ENCODE measurements around the gene CFHR2.

GRCh38 chr1:196902344-196902743, 41.2 kb upstream of the CFHR2 start:
- no peak for TF ChIP-seq JUND (IDR thresholded peaks at IDR 0.05; ENCODE audit: low read length)
- TF ChIP-seq RAD21 (IDR thresholded peaks at IDR 0.05 in 1 of 2, conservative IDR thresholded peaks at IDR 0.05 in 1 of 2; ENCODE audit: low read depth in 2 of 2, low read length in 2 of 2) = no peak
- TF ChIP-seq POLR2A (IDR thresholded peaks at IDR 0.05; ENCODE audit: control extremely low read depth in 1 of 2, low read depth in 2 of 2, low read length in 2 of 2) = no peak
- no peak for TF ChIP-seq EP300 (IDR thresholded peaks at IDR 0.05; ENCODE audit: borderline replicate concordance in 1 of 2, low read depth in 2 of 2, low read length in 2 of 2)
- TF ChIP-seq CTCF (IDR thresholded peaks at IDR 0.05; ENCODE audit: control extremely low read depth in 1 of 3, insufficient read depth in 1 of 3, low read depth in 1 of 3, low read length in 3 of 3) = no peak
- no peak for TF ChIP-seq MAFK (IDR thresholded peaks at IDR 0.05; ENCODE audit: low read depth, low read length)
- TF ChIP-seq ZNF274 (IDR thresholded peaks at IDR 0.05; ENCODE audit: borderline replicate concordance, extremely low read depth, low read length) = no peak
- TF ChIP-seq EZH2 (IDR thresholded peaks at IDR 0.05; ENCODE audit: low read depth, low read length, severe bottlenecking) = no peak
- no peak for TF ChIP-seq RFX5 (IDR thresholded peaks at IDR 0.05; ENCODE audit: borderline replicate concordance, low read depth, low read length)
- no peak for TF ChIP-seq POLR2AphosphoS5 (IDR thresholded peaks at IDR 0.05; ENCODE audit: low read depth, low read length)
